GM23248 (cell line): ENCODE results near the gene CGNL1. TPM values are rescaled to one million over a fixed set of nuclear protein-coding genes. Genes with fewer than 3 reads are reported as not detected.

Experiments used
- DNase-seq: peaks from one replicate; pipeline ENCODE4 v3.0.0-alpha.2; 2015
- H2AFZ ChIP-seq: fragments of 200-600 bp; sonication (generic); 2 replicates; pipeline ENCODE4 v1.6.1; 2016; ENCODE audit warnings: antibody characterized with exemption
- H3F3A ChIP-seq: fragments of 200-600 bp; sonication (generic); 2 replicates; pipeline ENCODE4 v1.6.1; 2016; ENCODE audit warnings: mild to moderate bottlenecking, antibody characterized with exemption, mixed run types; ENCODE audit not compliant: insufficient read depth
- H3K27ac ChIP-seq: fragments of 200-600 bp; sonication (generic); 2 replicates; pipeline ENCODE4 v1.5.1; 2016; ENCODE audit warnings: mild to moderate bottlenecking
- H3K27me3 ChIP-seq: fragments of 200-600 bp; sonication (generic); replicated peaks from 2 replicates; pipeline ENCODE4 v1.6.1; 2016; ENCODE audit warnings: mild to moderate bottlenecking; ENCODE audit not compliant: insufficient read depth
- H3K36me3 ChIP-seq: fragments of 200-600 bp; sonication (generic); 2 replicates; pipeline ENCODE4 v1.6.1; 2016; ENCODE audit warnings: low read depth, mild to moderate bottlenecking
- H3K4me1 ChIP-seq: fragments of 200-600 bp; sonication (generic); 2 replicates; pipeline ENCODE4 v1.6.1; 2016; ENCODE audit warnings: mild to moderate bottlenecking; ENCODE audit not compliant: insufficient read depth
- H3K4me2 ChIP-seq: fragments of 200-600 bp; sonication (generic); one replicate; pipeline ENCODE4 v1.6.1; 2016; ENCODE audit warnings: mild to moderate bottlenecking; ENCODE audit not compliant: unreplicated experiment
- H3K4me3 ChIP-seq: fragments of 200-600 bp; sonication (generic); 2 replicates; pipeline ENCODE4 v1.5.1; 2016; ENCODE audit warnings: mild to moderate bottlenecking
- H3K79me2 ChIP-seq: fragments of 200-600 bp; sonication (generic); 2 replicates; pipeline ENCODE4 v1.6.1; 2016; ENCODE audit warnings: mild to moderate bottlenecking; ENCODE audit not compliant: insufficient read depth
- H3K9ac ChIP-seq: fragments of 200-600 bp; sonication (generic); 2 replicates; pipeline ENCODE4 v1.6.1; 2016; ENCODE audit warnings: mild to moderate bottlenecking
- H3K9me2 ChIP-seq: fragments of 200-600 bp; sonication (generic); 2 replicates; pipeline ENCODE4 v1.6.1; 2016; ENCODE audit warnings: mixed run types, mild to moderate bottlenecking, moderate library complexity; ENCODE audit not compliant: insufficient read depth
- H3K9me3 ChIP-seq: fragments of 200-600 bp; sonication (generic); one replicate; pipeline ENCODE4 v1.6.1; 2017; ENCODE audit warnings: low read depth
- H4K20me1 ChIP-seq: fragments of 200-600 bp; sonication (generic); 2 replicates; pipeline ENCODE4 v1.6.0; 2016; ENCODE audit not compliant: insufficient read depth
- EZH2 ChIP-seq: fragments of 200-600 bp; sonication (generic); IDR thresholded peaks from 2 replicates; pipeline ENCODE4 v1.6.1; 2018; ENCODE audit warnings: antibody characterized with exemption, mild to moderate bottlenecking; ENCODE audit not compliant: insufficient read depth, poor library complexity, severe bottlenecking
- EZH2phosphoT487 ChIP-seq: fragments of 200-600 bp; sonication (generic); IDR thresholded peaks from 2 replicates; pipeline ENCODE4 v1.6.1; 2018; ENCODE audit warnings: antibody characterized with exemption, moderate library complexity, mild to moderate bottlenecking, low read depth; ENCODE audit not compliant: insufficient read depth
- WGBS, 2 experiments: methylation state at CpG; one replicate each; pipeline ENCODE4 v1.1.6; 2015 to 2017; ENCODE audit warnings: low lambda C conversion rate in 2 of 2, low coverage in 1 of 2; ENCODE audit errors: missing lambda C conversion rate in 2 of 2; 5-methylcytosine and 5-hydroxymethylcytosine counted together
- in situ Hi-C: fragments of 300-500 bp; cut with MboI; formaldehyde crosslinking; loops from 2 replicates; pipeline ENCODE4 v1.15.0; 2020
- polyA plus RNA-seq: library from polyadenylated mRNA; unstranded; fragments of >200 nt; fragmentation: Nextera tagmentation; extraction: Ambion mirVana; gene quantifications from 2 replicates; pipeline ENCODE4 v1.2.1, GENCODE V29; 2016
- total RNA-seq: library from RNA; depleted of rRNA; stranded (reverse); fragments of >200 nt; shearing (Covaris generic); gene quantifications from 2 replicates; pipeline ENCODE4 v1.2.3, GENCODE V29; 2014

Gene CGNL1
- total and polyA plus RNA-seq, 2 experiments from 2014 or later: 0.11 TPM

- DNase-seq: no peak
- H3K27me3 ChIP-seq: peaks cover 32% of the 10 kb centered on the region
- no peaks in the 10 kb centered on the region for H3K9me2 ChIP-seq
- no peaks in the 10 kb centered on the region for H3K79me2 ChIP-seq
- no peak overlapping the region for H2AFZ ChIP-seq
- 67 to 76% methylated on average over 2 of the region's 2 CpGs for WGBS, 2 experiments
- in situ Hi-C loops: no loop called here
- H3F3A ChIP-seq: no peaks in the 10 kb centered on the region
- H3K9ac ChIP-seq: no peak overlapping the region
- no peaks in the 10 kb centered on the region for H3K36me3 ChIP-seq
- H3K9me3 ChIP-seq: no peaks in the 10 kb centered on the region
- H4K20me1 ChIP-seq: no peaks in the 10 kb centered on the region
- no peak for TF ChIP-seq EZH2phosphoT487
- TF ChIP-seq EZH2: no peak
- no peaks in the 10 kb centered on the region for H3K4me1 ChIP-seq
- H3K4me2 ChIP-seq: no peak overlapping the region
- no peak overlapping the region for H3K27ac ChIP-seq
- no peak overlapping the region for H3K4me3 ChIP-seq
Observed at GRCh38 chr15:57380854-57381253, 4.5 kb downstream of the CGNL1 start.

DNA sequence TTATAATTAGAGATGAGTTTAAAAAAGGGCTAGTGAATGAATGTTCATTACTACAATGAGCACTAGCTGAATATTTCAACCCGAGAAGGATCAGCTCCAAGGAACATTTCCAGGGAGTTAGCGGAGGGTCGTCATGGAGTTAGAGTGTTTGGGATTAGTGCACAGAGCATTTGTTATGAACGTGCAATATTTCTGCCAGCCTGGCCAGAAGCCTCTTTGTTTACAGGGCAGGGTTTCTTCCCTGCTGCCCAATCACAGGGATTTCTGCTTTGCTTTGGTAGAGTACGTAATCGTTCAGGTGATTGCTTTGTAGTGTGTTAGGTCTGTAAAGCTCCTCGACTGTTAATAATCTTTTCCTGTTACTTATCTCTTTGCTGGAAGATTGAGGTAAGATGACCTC, 5.9 kb downstream of the CGNL1 start:
- Histone ChIP-seq H2AFZ (no peak overlapping the region), H3K4me2 (no peak overlapping the region), H3K9me2 (no peaks in the 10 kb centered on the region), H3K9ac (no peak overlapping the region), H3K27me3 (peaks cover 24% of the 10 kb centered on the region), H3F3A (no peaks in the 10 kb centered on the region), H3K27ac (no peak overlapping the region), H3K79me2 (no peaks in the 10 kb centered on the region), H4K20me1 (no peaks in the 10 kb centered on the region), H3K4me1 (no peaks in the 10 kb centered on the region), H3K9me3 (no peaks in the 10 kb centered on the region), H3K4me3 (no peak overlapping the region), H3K36me3 (no peaks in the 10 kb centered on the region)
- no peak for TF ChIP-seq EZH2
- no peak for TF ChIP-seq EZH2phosphoT487
- no peak for DNase-seq
- 39 to 40% methylated on average over 7 of the region's 7 CpGs for WGBS, 2 experiments
- in situ Hi-C loops: no loop called here

DNA sequence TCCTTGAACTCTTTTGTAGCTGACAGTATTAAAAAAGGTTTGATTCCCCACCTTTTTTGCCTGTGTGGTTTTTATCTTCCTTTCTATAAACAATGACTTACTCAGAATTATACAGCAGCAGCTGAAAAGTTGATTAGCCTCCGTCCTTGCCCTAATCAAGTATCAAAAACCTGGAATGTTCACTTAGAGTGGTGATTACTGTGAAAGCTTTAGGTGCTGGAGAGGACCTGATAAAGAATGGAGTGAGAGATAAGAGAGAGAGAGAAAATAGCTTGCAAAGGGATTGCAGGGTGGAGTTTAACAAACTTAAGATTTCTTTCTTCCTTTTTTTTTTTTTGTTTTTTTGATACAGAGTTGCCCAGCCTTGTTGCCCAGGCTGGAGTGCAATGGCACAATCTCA, 6.7 kb downstream of the CGNL1 start:
- H3K9me3 ChIP-seq: no peaks in the 10 kb centered on the region
- H3K4me2 ChIP-seq: no peak overlapping the region
- no peaks in the 10 kb centered on the region for H3F3A ChIP-seq
- no peak overlapping the region for H2AFZ ChIP-seq
- no peak for DNase-seq
- H3K27me3 ChIP-seq: peaks cover 17% of the 10 kb centered on the region
- no peak overlapping the region for H3K27ac ChIP-seq
- TF ChIP-seq EZH2phosphoT487 (no peak), EZH2 (no peak)
- no peaks in the 10 kb centered on the region for H3K9me2 ChIP-seq
- 67 to 83% methylated on average over 1 of the region's 1 CpG for WGBS, 2 experiments
- no peak overlapping the region for H3K9ac ChIP-seq
- no peak overlapping the region for H3K4me3 ChIP-seq
- no peaks in the 10 kb centered on the region for H4K20me1 ChIP-seq
- H3K4me1 ChIP-seq: no peaks in the 10 kb centered on the region
- H3K36me3 ChIP-seq: no peaks in the 10 kb centered on the region
- H3K79me2 ChIP-seq: no peaks in the 10 kb centered on the region
- in situ Hi-C loops: no loop called here

DNA sequence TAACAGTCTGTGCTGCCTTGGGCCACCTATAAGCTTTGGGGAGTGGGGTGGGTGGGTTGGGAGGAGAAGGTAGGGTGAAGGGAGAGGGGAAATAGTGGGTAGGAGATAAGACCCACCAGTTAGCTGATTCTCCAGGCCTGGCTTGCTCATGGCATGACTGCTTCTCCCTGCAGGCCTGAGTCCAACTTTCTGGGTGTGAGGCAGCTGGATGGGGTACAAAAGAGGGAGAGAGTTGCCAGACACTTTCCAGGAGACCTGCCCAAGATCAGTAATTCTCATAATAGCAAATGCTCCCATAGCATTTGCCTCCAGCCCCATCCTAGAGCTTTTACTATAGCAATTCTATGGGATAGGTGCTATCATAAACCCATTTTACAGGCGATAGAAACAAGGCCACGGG, 7.7 kb downstream of the CGNL1 start:
- DNase-seq: peak; percentile 31
- Histone ChIP-seq H3K4me3 (no peak overlapping the region), H3K27me3 (peaks cover 15% of the 10 kb centered on the region), H3K27ac (no peak overlapping the region), H3K9me2 (no peaks in the 10 kb centered on the region), H2AFZ (no peak overlapping the region), H3K79me2 (no peaks in the 10 kb centered on the region), H3K9ac (no peak overlapping the region), H3F3A (no peaks in the 10 kb centered on the region), H3K4me1 (no peaks in the 10 kb centered on the region), H3K4me2 (no peak overlapping the region), H4K20me1 (no peaks in the 10 kb centered on the region), H3K36me3 (no peaks in the 10 kb centered on the region), H3K9me3 (no peaks in the 10 kb centered on the region)
- WGBS, 2 experiments: 88 to 100% methylated on average over 2 of the region's 2 CpGs
- TF ChIP-seq EZH2phosphoT487: no peak
- no peak for TF ChIP-seq EZH2
- in situ Hi-C loops: no loop called here

GRCh38 chr15:57384816-57385215, 8.5 kb downstream of the CGNL1 start:
- H3K79me2 ChIP-seq: no peaks in the 10 kb centered on the region
- in situ Hi-C loops: no loop called here
- TF ChIP-seq EZH2 (no peak), EZH2phosphoT487 (no peak)
- no peaks in the 10 kb centered on the region for H3F3A ChIP-seq
- no peak overlapping the region for H3K4me2 ChIP-seq
- DNase-seq: peak; percentile 42
- no peak overlapping the region for H3K4me3 ChIP-seq
- H3K4me1 ChIP-seq: no peaks in the 10 kb centered on the region
- H3K9me3 ChIP-seq: no peaks in the 10 kb centered on the region
- H3K27me3 ChIP-seq: peaks cover 14% of the 10 kb centered on the region
- H4K20me1 ChIP-seq: no peaks in the 10 kb centered on the region
- H3K27ac ChIP-seq: no peak overlapping the region
- WGBS, 2 experiments: 86 to 89% methylated on average over 2 of the region's 2 CpGs
- no peaks in the 10 kb centered on the region for H3K9me2 ChIP-seq
- no peaks in the 10 kb centered on the region for H3K36me3 ChIP-seq
- H2AFZ ChIP-seq: no peak overlapping the region
- H3K9ac ChIP-seq: no peak overlapping the region
